Endothelial cell of umbilical vein (primary cell): ENCODE measurements around the gene COTL1. TPM values are rescaled to one million over a fixed set of nuclear protein-coding genes. Genes with fewer than 3 reads are reported as not detected.
A peak's percentile ranks its signal among the peaks of the same experiment; 100 is the strongest.

Source experiments
- BruUV-seq: library from RNA; stranded (reverse); fragments of 400-500 nt; replicated peaks from 2 replicates; lab custom pipeline; 2021; lab: Mats Ljungman, UMichigan
- CTCF ChIA-PET: fragments of 300-600, 350-600 bp; sonication (Branson Sonifier 250); formaldehyde crosslinking; loops from one replicate; lab custom pipeline; 2021; ENCODE audit warnings: antibody characterized with exemption, inconsistent platforms; lab: Charles Lee
- POLR2A ChIA-PET: fragments of 300-600, 350-600 bp; sonication (Branson Sonifier 250); formaldehyde crosslinking; loops from one replicate; lab custom pipeline; 2021; ENCODE audit warnings: antibody characterized with exemption, inconsistent platforms; lab: Charles Lee
- DNase-seq: peaks from one replicate; pipeline ENCODE4 v3.0.0-alpha.2; 2011; ENCODE audit warnings: low read depth, low spot score
- FAIRE-seq: peaks from 2 replicates; lab custom pipeline; 2011; peaks lifted over from hg19 to GRCh38; lab: Jason Lieb, UNC
- H2AFZ ChIP-seq: 2 replicates; pipeline ENCODE4 v1.6.0; 2012; ENCODE audit warnings: low read depth, low read length, control low read depth, inconsistent platforms
- H3K27ac ChIP-seq: 2 replicates; pipeline ENCODE4 v1.5.1; 2011; ENCODE audit warnings: low read depth, mild to moderate bottlenecking, control low read depth, low read length, moderate library complexity; ENCODE audit not compliant: insufficient read depth
- H3K27me3 ChIP-seq, 2 experiments: 2 replicates each; pipeline versions ENCODE4 v1.6.0 to v1.6.1; 2011; ENCODE audit warnings: low read length in 2 of 2, mixed read lengths in 1 of 2; ENCODE audit not compliant: control insufficient read depth in 2 of 2, insufficient read depth in 2 of 2
- H3K36me3 ChIP-seq, 2 experiments: 2 replicates in 1 of 2; 3 replicates in 1 of 2; pipeline ENCODE4 v1.5.1; 2011; ENCODE audit warnings: low read length in 2 of 2, mild to moderate bottlenecking in 1 of 2, moderate library complexity in 1 of 2; ENCODE audit not compliant: control insufficient read depth in 2 of 2, insufficient read depth in 2 of 2; ENCODE audit errors: extremely low read depth in 1 of 2
- H3K4me1 ChIP-seq: 3 replicates; pipeline ENCODE4 v1.5.1; 2011; ENCODE audit warnings: mild to moderate bottlenecking, low read length; ENCODE audit not compliant: control insufficient read depth, insufficient read depth; ENCODE audit errors: extremely low read depth
- H3K4me2 ChIP-seq: 2 replicates; pipeline ENCODE4 v1.6.1; 2011; ENCODE audit warnings: low read length, control low read depth, mixed read lengths; ENCODE audit not compliant: insufficient read depth
- H3K4me3 ChIP-seq, 3 experiments: fragments of 200-600 bp in 1 of 3; sonication (generic), shearing (Covaris generic) in 1 of 3; replicated peaks in 1 of 3; 2 replicates each; pipeline ENCODE4 v1.5.1; 2011 to 2016; ENCODE audit warnings: control low read depth in 3 of 3, low read length in 3 of 3, mild to moderate bottlenecking in 2 of 3, inconsistent platforms in 1 of 3, low read depth in 1 of 3, moderate library complexity in 1 of 3; ENCODE audit not compliant: insufficient read depth in 1 of 3
- H3K79me2 ChIP-seq: 2 replicates; pipeline ENCODE4 v1.6.0; 2012; ENCODE audit warnings: low read length, inconsistent platforms; ENCODE audit not compliant: control insufficient read depth, insufficient read depth
- H3K9ac ChIP-seq: replicated peaks from 2 replicates; pipeline ENCODE3; 2011; ENCODE audit warnings: low read length, control low read depth; ENCODE audit not compliant: insufficient read depth; ENCODE audit errors: extremely low read depth
- H3K9me1 ChIP-seq: replicated peaks from 3 replicates; pipeline ENCODE4 v1.6.0; 2011; ENCODE audit warnings: mild to moderate bottlenecking, low read length; ENCODE audit not compliant: control insufficient read depth, insufficient read depth; ENCODE audit errors: extremely low read depth
- H3K9me3 ChIP-seq: replicated peaks from 2 replicates; pipeline ENCODE4 v1.5.1; 2012; ENCODE audit warnings: low read length, inconsistent platforms; ENCODE audit not compliant: control insufficient read depth, insufficient read depth
- H4K20me1 ChIP-seq: replicated peaks from 2 replicates; pipeline ENCODE3; 2011; ENCODE audit warnings: mild to moderate bottlenecking, low read length; ENCODE audit not compliant: control insufficient read depth, insufficient read depth; ENCODE audit errors: extremely low read depth
- CTCF ChIP-seq, 2 donors: IDR thresholded peaks; 1 replicate in 1 of 2; 2 replicates in 1 of 2; pipeline ENCODE4 v1.5.1; 2011; ENCODE audit warnings: low read length in 2 of 2, mild to moderate bottlenecking in 2 of 2, moderate library complexity in 2 of 2, control low read depth in 1 of 2, inconsistent platforms in 1 of 2, low read depth in 1 of 2; ENCODE audit not compliant: insufficient read depth in 1 of 2; ENCODE audit errors: extremely low read depth in 1 of 2
- EZH2 ChIP-seq: IDR thresholded peaks from 2 replicates; pipeline ENCODE4 v1.6.1; 2012; ENCODE audit warnings: borderline replicate concordance, low read depth, mild to moderate bottlenecking, moderate library complexity, low read length, inconsistent platforms; ENCODE audit not compliant: severe bottlenecking
- FOS ChIP-seq: IDR thresholded peaks from 2 replicates; pipeline ENCODE4 v1.6.1; 2011; ENCODE audit warnings: mild to moderate bottlenecking, low read length, moderate library complexity, borderline replicate concordance; ENCODE audit not compliant: insufficient read depth
- GATA2 ChIP-seq: IDR thresholded peaks from 2 replicates; pipeline ENCODE4 v1.7.0; 2011; ENCODE audit warnings: low read depth, mild to moderate bottlenecking, moderate library complexity, mixed read lengths, low read length; ENCODE audit not compliant: insufficient read length, insufficient read depth
- JUN ChIP-seq: IDR thresholded peaks from 2 replicates; pipeline ENCODE4 v1.6.1; 2011; ENCODE audit warnings: borderline replicate concordance, low read depth; ENCODE audit not compliant: insufficient read length, insufficient read depth
- MYC ChIP-seq: IDR thresholded peaks from one replicate; pipeline ENCODE4 v1.6.1; 2011; ENCODE audit warnings: mild to moderate bottlenecking, low read depth, low read length
- POLR2A ChIP-seq: IDR thresholded peaks from 2 replicates; pipeline ENCODE4 v1.6.1; 2012; ENCODE audit warnings: low read depth, mild to moderate bottlenecking, control low read depth, low read length
- POLR2AphosphoS5 ChIP-seq: IDR thresholded peaks from 2 replicates; pipeline ENCODE4 v1.6.1; 2012; ENCODE audit warnings: low read depth, mild to moderate bottlenecking, control low read depth, low read length, moderate library complexity; ENCODE audit not compliant: insufficient read depth
- dilution Hi-C: fragments of 300-500 bp; cut with MboI; formaldehyde crosslinking; loops from one replicate; pipeline ENCODE4 v1.15.0; 2019; ENCODE audit warnings: low sequenced_read_pairs; ENCODE audit not compliant: extremely low pct_ligation_motif_present
- intact Hi-C: fragments of 100-400 bp; cut with micrococcal nuclease; formaldehyde crosslinking; loops from one replicate; pipeline ENCODE4 v1.10.0; 2022
- polyA plus RNA-seq, 4 experiments: library from polyadenylated mRNA; depleted of rRNA in 3 of 4; stranded (reverse) in 3 of 4; unstranded in 1 of 4; fragments of >200 nt; gene quantifications; 2 replicates each; pipeline versions ENCODE4 v1.2.1 to v1.2.3, GENCODE V29; 2011 to 2012; ENCODE audit warnings: missing spikeins in 1 of 4
- total RNA-seq: library from RNA; stranded (reverse); gene quantifications from 2 replicates; pipeline ENCODE4 v1.2.3, GENCODE V29; 2021
- TF ChIP-seq, protein P1 (sequence below): IDR thresholded peaks from 2 replicates; pipeline ENCODE4 v1.6.1; 2011; ENCODE audit not compliant: insufficient read depth, insufficient read length

Gene COTL1
- total and polyA plus RNA-seq, 2 donors (not counting 3 experiments of a cell fraction or from before 2014, with no cell fraction given) = 90.0 to 200 TPM

GRCh38 chr16:84603140-84603816 lies 14.6 kb downstream of the COTL1 start:
- Histone ChIP-seq H3K4me1 (peaks cover 52% of the 10 kb centered on the region), H2AFZ (no peak overlapping the region), H3K27me3 (no peaks in the 10 kb centered on the region), H4K20me1 (no peaks in the 10 kb centered on the region), H3K27ac (peak overlapping the region; percentile 81), H3K9me3 (no peaks in the 10 kb centered on the region), H3K4me2 (peak overlapping the region; percentile 23), H3K9me1 (no peaks in the 10 kb centered on the region), H3K36me3 (peaks cover 0 to 3% of the 10 kb centered on the region in 2 experiments), H3K4me3 (no peak overlapping the region), H3K9ac (peak overlapping the region; percentile 37), H3K79me2 (peaks cover 64% of the 10 kb centered on the region)
- dilution Hi-C loops = loop anchor here (25.0 kb wide), 1 partner anchor 91 kb away; the partner anchor contains the start of gene MEAK7
- DNase-seq (peak; percentile 91), FAIRE-seq (peak; percentile 92)
- CTCF ChIA-PET = interaction anchor here (0.7 to 3.2 kb wide), 4 partner anchors 15 to 97 kb away, joined by 3 to 16 read pairs (median 10); partner anchors contain the start of gene COTL1
- BruUV-seq = no TSS peak
- intact Hi-C loops = loop anchor here (1.0 kb wide), 1 partner anchor 15 kb away; the partner anchor contains the start of gene COTL1
- TF ChIP-seq MYC (no peak), FOS (peak; percentile 88), JUN (peak; percentile 64), POLR2A (no peak), CTCF (IDR thresholded peaks at IDR 0.05; ENCODE audit: extremely low read depth in 1 of 2, insufficient read depth in 1 of 2, low read depth in 1 of 2, low read length in 2 of 2) (no peak), GATA2 (no peak), POLR2AphosphoS5 (no peak), EZH2 (no peak)
- TF ChIP-seq, protein P1, sequence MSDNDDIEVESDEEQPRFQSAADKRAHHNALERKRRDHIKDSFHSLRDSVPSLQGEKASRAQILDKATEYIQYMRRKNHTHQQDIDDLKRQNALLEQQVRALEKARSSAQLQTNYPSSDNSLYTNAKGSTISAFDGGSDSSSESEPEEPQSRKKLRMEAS = no peak
- POLR2A ChIA-PET = no interaction called here
